ENCODE results near the gene DAB2. TPM values are rescaled to one million over a fixed set of nuclear protein-coding genes. Genes with fewer than 3 reads are reported as not detected.

The DAB2 gene
- total and polyA plus RNA-seq, 8 donors = 96.8 to 162 (median 120) TPM

GRCh38 chr5:39352170-39352569, 72.6 kb downstream of the DAB2 start:
- intact Hi-C loops (cut with DNase I) = no loop called here
- H3K4me3 ChIP-seq = no peak overlapping the region
- H3K4me1 ChIP-seq = no peaks in the 10 kb centered on the region
- H3K27ac ChIP-seq = no peak overlapping the region
- H3K9me3 ChIP-seq = peaks cover 0 to 17% of the 10 kb centered on the region in 2 donors
- no peaks in the 10 kb centered on the region for H3K27me3 ChIP-seq
- no peaks in the 10 kb centered on the region for H3K36me3 ChIP-seq
- no peak for ATAC-seq
- no peak for TF ChIP-seq CTCF (IDR thresholded peaks at IDR 0.05)
- DNase-seq = no peak

- no peak for ATAC-seq
- TF ChIP-seq CTCF (IDR thresholded peaks at IDR 0.05) = no peak
- Histone ChIP-seq H3K36me3 (no peaks in the 10 kb centered on the region), H3K9me3 (peaks cover 0 to 17% of the 10 kb centered on the region in 2 donors), H3K27me3 (no peaks in the 10 kb centered on the region), H3K4me3 (no peak overlapping the region), H3K4me1 (no peaks in the 10 kb centered on the region), H3K27ac (no peak overlapping the region)
- intact Hi-C loops (cut with DNase I) = no loop called here
- DNase-seq = no peak
Observed at GRCh38 chr5:39349484-39349883, 75.3 kb downstream of the DAB2 start.

- Histone ChIP-seq H3K4me3 (no peak overlapping the region), H3K27ac (no peak overlapping the region), H3K4me1 (no peaks in the 10 kb centered on the region), H3K36me3 (no peaks in the 10 kb centered on the region), H3K27me3 (no peaks in the 10 kb centered on the region), H3K9me3 (no peaks in the 10 kb centered on the region)
- no peak for TF ChIP-seq CTCF (IDR thresholded peaks at IDR 0.05)
- DNase-seq (no peak), ATAC-seq (no peak)
- intact Hi-C loops (cut with DNase I) = no loop called here
Observed at GRCh38 chr5:39342460-39342859, 82.3 kb downstream of the DAB2 start.

GRCh38 chr5:39341896-39342295, 82.9 kb downstream of the DAB2 start:
- no peaks in the 10 kb centered on the region for H3K36me3 ChIP-seq
- no peak overlapping the region for H3K4me3 ChIP-seq
- no peak overlapping the region for H3K27ac ChIP-seq
- DNase-seq (no peak), ATAC-seq (no peak)
- H3K27me3 ChIP-seq = no peaks in the 10 kb centered on the region
- H3K4me1 ChIP-seq = no peaks in the 10 kb centered on the region
- no peaks in the 10 kb centered on the region for H3K9me3 ChIP-seq
- intact Hi-C loops (cut with DNase I) = no loop called here
- no peak for TF ChIP-seq CTCF (IDR thresholded peaks at IDR 0.05)

- no peak overlapping the region for H3K27ac ChIP-seq
- no peak for DNase-seq
- TF ChIP-seq CTCF (IDR thresholded peaks at IDR 0.05) = no peak
- no peak for ATAC-seq
- no peaks in the 10 kb centered on the region for H3K36me3 ChIP-seq
- H3K4me1 ChIP-seq = no peaks in the 10 kb centered on the region
- H3K27me3 ChIP-seq = no peaks in the 10 kb centered on the region
- no peaks in the 10 kb centered on the region for H3K9me3 ChIP-seq
- intact Hi-C loops (cut with DNase I) = no loop called here
- H3K4me3 ChIP-seq = no peak overlapping the region
Observed at GRCh38 chr5:39340506-39340905, 84.3 kb downstream of the DAB2 start.

Measured in left lung (tissue), 10 donors.